NB4 (cell line): Measurements from ENCODE around the gene CIAO2B.

ENCODE experiments used
- POLR2A ChIP-seq: IDR thresholded peaks from 2 replicates; pipeline ENCODE4 v1.6.1; 2011; ENCODE audit warnings: mild to moderate bottlenecking; ENCODE audit not compliant: insufficient read length; ENCODE audit errors: extremely low read depth
- TF ChIP-seq, protein P1 (sequence below): IDR thresholded peaks from one replicate; pipeline ENCODE4 v1.5.1; 2012; ENCODE audit warnings: low read depth, low read length

DNA sequence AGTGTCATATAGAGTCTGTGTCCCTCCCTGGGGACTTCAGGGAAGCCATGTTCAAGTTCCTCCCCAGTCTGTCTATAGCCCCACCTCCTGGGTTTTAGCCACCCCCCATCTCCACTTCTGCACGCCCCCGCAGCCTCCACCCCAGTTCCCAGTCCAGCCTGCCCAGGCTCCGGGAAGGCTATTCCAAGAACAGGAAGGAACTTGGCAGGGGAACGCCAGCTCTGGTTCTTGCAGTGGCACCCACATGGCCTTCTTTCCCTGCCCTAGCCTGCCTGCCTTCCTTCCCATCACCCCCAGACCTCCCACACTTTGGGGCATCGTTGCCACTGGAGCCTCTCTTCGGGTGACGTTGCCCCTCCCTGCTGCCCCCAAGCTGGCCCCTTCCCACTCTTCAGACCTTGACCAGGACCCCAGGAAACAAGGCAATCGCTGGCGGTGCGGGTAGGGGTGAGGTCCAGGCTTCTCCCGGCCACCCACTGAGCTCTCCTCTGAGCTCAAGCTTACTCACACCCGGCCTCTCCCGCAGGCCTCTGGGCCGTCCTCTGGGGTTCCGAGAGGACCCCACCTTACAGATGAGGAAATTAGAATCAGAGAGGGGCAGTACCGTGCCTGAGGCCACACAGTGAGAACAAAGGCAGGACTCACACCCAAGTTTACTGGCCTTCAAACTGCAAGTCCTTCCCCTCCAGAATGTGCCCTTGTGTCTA, 45.0 kb upstream of the CIAO2B start:
- TF ChIP-seq, protein P1, sequence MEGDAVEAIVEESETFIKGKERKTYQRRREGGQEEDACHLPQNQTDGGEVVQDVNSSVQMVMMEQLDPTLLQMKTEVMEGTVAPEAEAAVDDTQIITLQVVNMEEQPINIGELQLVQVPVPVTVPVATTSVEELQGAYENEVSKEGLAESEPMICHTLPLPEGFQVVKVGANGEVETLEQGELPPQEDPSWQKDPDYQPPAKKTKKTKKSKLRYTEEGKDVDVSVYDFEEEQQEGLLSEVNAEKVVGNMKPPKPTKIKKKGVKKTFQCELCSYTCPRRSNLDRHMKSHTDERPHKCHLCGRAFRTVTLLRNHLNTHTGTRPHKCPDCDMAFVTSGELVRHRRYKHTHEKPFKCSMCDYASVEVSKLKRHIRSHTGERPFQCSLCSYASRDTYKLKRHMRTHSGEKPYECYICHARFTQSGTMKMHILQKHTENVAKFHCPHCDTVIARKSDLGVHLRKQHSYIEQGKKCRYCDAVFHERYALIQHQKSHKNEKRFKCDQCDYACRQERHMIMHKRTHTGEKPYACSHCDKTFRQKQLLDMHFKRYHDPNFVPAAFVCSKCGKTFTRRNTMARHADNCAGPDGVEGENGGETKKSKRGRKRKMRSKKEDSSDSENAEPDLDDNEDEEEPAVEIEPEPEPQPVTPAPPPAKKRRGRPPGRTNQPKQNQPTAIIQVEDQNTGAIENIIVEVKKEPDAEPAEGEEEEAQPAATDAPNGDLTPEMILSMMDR = no peak
- TF ChIP-seq POLR2A = no peak
